NT2/D1 (cell line): ENCODE measurements around the gene TBC1D9B.

ENCODE experiments used
- YY1 ChIP-seq: IDR thresholded peaks from 2 replicates; pipeline ENCODE4 v1.6.1; 2011; ENCODE audit not compliant: insufficient read length, insufficient read depth
- ZNF274 ChIP-seq: IDR thresholded peaks from 2 replicates; pipeline ENCODE4 v1.6.1; 2011; ENCODE audit warnings: mild to moderate bottlenecking, low read depth, low read length

GRCh38 chr5:179865491-179866240 is 42.0 kb downstream of the TBC1D9B start:
- TF ChIP-seq YY1 = no peak
- TF ChIP-seq ZNF274 = no peak
